ENCODE results near the gene TCERG1L.

TCERG1L gene

DNA sequence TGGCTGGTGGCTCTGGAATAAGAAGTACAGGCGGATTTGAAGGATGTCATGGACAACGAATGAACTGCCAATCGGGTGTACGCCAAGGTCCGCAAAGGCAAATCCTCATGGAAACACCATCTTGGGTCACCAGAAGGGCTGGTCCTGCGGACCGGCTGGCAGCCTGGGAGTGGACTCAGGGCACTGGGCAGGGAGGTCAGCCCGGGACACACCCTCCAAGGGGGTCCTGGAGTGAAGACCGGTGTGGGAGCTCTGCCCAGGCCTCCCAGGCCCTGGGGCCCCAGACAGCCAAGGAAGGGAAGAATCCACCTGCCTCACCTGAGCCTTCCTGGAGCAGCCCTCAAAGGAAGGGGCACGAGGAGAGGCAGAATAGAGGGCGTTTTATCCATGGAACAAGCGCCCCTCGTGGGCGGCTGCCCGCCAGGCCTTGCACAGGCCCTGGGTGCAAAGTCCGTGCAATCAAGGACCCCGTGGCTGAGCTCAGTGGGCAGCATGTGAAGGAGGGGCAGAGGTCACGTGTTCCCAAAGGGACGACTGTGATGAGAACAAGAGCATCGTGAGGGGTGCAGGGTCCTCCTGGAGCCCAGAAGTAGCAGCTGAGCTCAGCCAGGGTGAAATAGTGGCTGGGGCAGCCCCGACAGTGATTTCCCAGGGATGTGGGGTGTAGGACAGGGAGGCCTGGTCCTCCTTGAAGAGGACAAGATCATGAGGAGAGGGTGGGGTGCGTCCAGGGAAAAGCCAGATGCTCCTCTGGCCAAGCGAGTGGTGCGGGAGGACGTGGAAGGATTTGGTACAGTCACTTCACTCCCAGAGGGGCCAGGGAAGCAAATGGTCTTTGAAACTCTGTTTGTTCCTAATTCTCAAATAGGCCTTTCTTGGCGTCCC lies 105.2 kb downstream of the TCERG1L start:
- DNase-seq: no peak

DNA sequence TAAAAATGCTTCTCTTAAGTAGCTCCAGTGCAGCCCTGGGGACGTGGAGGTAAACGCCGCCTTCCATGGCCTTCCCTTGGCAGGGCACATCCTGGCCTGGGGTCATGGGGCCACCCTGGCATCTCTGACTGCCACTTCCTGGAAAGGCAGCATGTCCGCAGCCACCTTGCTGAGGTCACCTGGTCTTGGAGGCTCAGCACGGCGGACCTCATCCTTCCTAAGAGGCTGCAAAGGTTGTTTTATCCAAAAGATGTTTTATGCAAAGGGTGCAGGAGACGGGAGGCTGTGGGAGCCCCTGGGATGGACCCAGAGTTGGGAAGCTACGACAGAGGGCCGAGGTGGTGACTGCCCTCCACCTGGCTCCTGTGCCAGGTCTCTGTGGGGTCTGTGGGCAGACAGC lies 106.0 kb downstream of the TCERG1L start:
- DNase-seq: no peak

DNA sequence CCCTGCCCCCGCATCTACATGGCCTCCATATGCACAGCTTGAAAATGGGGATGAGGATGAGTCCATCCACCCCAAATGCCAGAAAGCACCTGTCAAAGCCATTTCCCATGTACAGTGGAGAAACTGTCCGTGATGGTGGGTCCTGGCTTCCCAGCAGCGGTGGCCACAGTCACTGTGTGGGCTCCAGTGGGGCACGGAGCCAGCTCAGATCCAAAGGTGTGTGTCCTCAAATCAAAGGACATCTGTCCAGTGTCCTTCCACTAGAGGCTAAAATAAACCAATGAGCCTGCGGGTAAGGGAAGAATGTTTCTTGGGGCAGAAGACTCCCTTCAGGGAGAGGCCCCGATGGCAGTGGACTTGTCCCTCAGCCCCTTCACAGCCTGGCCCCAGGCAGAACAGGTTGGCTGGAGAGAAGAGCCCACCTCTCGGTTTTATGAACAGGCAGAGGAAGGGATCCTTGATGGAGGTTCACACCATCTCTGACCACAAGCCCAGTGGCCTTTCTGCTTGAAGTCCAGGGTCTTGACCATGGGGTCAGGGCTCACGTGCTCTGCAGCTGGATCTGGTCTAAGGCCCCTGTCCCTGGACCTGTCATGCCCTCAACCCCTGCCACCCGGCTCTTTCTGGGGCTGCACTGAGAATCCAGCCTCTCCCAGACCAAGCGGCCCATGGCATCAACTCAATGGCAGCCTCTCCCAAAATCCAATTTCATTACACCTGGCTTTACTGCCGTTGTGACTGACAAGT lies 106.9 kb downstream of the TCERG1L start:
- no peak for DNase-seq

DNA sequence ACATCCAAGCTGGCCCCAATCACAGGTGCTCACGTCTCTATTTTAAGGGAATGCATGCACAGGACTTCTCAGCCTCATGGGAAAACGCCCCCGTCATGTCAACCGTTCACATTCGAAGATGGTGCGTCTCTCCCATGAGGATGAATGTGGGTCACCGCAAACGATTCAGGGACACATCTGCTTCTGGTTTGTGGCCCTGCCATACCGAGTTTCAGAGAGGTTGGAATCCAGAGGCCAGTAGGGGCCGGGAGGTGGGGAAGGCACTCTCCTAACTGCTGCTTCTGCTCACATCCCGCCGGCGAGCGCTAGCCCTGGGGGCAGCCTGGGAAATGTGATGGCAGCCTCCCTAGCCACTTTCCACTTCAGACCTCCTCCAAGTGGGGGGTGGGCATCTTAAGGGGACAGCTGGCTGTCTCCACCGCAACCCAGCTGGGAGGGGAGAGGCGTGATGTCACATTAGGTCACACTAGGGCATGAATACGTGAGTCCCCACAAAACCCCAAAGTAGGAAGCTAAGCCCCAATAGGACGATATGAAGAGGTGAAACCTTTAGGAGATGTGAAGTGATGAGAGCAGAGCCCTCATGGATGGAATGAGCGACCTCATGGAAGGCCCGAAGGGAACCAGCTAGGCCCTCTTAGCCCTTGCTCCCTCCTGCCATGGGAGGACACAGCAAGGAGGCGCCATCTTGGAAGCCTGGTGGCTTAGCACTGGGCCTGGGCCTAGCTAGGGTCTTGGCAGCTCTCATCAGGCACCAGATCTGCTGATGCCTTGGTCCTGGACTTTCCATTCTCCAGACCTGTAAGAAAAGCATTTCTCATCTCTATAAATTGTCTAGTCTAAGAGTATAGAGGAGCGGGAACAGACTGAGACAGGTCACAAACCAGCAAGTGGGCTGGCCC lies 107.8 kb downstream of the TCERG1L start:
- DNase-seq: no peak

DNA sequence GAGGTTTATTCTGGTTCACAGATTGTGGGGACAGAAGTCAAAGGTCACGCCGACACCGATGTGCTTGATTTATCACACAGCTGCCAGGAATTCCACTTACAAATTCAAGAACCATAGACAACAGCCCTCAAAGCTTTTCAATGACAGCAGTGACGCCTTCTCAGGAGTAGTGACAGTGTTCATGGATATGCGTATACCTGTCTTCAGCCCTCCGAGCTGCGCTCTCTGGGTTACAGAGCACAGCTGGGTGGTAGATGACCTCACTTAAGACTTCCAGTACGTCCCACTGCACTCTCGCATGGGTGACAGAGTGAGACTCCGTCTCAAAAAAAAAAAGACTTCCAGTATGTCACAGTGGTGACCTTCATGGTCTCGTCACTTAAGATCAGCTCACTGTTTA lies 108.5 kb downstream of the TCERG1L start:
- no peak for DNase-seq

DNA sequence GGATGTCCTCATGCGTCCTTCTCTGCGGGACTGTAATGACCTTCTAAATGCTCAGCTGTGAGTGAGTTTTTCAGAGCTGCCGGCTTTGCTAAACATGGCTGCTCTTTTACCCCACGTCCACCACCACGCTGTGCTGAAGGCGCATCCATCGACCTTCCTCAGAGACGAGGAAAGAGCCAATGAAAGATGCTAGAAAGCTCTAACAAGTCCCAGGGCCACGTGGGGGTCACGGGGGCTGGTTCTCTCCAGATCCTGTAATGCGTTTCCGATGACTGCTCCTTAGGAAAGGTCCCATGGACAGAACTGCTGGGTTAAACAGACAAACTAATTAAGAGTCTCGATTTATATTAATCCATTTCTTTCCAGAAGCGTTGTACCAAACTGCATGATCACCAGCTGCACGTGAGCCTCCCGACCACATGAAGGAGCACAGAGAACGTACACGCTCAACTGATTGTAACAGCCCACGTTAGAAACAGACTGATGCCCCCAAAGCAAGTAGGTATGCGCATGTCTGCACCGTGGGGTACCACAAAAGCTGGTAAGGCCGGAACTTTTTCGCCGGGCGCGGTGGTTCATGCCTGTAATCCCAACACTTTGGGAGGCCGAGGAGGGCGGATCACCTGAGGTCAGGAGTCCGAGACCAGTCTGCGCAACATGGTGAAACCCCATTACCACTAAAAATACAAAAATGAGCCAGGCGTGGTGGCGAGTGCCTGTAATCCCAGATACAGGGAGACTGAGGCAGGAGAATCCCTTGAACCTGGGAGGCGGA lies 109.6 kb downstream of the TCERG1L start:
- DNase-seq: no peak

DNA sequence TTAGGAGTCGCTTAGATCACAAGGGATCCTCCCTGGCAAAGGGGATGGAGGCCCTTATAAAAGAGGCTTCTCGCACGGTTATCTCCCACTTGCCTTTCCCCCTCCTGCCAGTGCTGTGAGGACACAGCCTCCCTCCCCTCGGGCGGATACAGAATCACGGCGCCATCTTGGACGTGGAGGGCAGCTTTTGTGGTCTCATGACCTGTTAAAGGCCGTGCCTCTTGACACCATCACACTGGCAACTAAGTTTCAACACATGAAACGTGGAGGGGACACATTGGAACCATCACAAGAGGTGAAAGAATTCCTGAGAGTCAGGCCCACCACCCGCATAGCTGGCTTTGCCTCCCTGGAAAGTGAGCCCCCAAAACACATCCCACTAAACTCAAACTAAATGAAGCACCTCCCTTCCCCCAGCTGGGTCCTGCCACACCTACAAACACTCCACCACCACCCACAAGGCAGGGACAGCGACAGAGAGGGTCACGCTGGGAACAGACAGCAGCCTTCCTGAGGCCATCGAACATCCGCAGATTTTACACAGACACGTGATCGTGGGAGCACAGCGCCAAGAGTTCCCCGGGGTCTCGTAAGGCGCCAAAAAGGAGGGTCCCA lies 110.6 kb downstream of the TCERG1L start:
- DNase-seq: no peak

DNA sequence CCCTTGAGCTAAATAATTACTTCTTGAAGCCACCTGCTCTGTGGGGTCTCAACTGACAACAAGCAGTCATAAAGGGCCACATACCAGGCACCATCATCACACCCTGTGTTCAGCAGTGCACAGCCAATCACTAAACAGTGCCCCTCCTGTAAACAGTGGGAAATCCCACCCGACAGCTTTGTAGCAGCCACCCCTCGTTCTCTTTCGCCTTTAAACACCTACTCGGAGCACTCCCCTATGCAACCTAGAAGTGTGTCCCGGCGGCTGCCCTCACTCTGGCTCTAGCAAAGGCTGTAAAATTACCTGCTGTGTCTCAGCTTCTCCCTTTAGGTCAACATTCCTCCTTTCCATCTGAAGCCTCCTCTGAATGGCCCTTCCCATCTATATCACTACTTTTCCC lies 111.9 kb downstream of the TCERG1L start:
- no peak for DNase-seq

DNA sequence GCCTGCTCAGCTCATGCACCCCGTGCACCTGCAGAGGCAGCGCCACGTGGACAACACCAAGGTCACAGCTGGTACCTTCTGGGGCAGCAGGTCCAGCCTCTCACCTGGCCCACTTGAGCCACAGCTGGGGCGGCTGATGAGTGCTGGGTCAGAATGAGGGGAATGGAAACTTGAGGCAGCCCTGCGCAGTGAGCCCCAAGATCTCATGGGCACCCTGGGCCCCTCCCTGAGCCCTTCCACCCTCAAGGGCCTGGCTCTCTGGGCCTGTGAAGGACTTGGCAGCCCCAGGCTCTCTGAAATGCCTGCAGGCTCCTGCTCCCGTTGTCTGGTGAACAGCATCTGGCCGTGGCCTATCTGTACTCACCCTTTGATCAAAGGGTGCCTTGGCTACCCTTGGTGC lies 112.7 kb downstream of the TCERG1L start:
- DNase-seq: no peak

DNA sequence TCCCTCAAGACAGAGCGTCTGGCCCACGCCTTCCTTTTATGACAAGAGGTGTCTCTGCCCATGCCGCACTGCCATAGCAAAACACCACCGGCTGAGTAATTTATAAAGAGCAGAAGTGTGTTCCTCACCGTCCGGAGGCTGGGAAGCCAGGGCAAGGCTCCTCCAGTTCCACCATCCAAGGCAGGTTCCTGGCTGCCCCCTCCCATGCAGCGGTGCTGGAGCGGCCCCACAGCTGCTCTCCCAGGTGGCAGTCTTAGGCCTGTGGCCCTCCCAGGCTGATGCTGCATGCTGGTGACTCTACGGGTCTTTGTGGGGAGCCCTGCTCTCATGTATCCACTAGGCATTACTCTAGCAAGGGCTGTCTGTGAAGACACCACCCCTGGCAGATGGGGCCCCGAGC lies 113.1 kb downstream of the TCERG1L start:
- DNase-seq: no peak

DNA sequence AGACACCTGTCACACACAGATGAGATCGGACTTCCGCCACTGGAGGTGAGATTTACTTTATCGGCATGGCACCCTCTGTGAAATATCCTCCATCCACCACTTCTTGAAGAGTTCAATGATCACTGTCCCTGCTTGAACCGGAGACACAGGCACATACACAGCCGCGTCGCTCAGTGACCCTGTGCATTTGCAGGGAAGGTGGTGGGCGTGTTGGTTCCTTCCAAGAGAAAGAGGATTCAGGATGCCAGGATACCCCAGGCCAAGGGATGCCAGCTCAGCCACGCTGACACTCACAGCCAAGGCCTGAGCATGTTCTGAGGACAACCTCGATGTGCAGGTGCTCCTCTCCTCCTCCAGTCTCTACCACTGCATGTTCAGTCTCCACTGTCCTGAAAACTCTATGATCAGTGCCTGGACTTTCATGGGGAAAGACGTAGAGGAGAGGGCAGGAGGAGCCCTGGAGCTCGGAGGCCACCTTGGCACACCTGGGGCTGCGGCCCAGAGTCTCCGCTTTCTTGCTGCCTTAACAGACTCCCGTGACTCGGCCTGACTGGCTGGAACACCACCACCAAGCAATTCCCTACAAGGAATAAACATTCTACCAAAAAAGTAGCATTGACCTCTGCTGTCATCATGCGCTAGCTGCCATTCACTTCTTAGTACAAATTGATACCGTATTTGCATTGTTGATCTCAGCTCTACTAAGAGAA lies 115.2 kb downstream of the TCERG1L start:
- no peak for DNase-seq

DNA sequence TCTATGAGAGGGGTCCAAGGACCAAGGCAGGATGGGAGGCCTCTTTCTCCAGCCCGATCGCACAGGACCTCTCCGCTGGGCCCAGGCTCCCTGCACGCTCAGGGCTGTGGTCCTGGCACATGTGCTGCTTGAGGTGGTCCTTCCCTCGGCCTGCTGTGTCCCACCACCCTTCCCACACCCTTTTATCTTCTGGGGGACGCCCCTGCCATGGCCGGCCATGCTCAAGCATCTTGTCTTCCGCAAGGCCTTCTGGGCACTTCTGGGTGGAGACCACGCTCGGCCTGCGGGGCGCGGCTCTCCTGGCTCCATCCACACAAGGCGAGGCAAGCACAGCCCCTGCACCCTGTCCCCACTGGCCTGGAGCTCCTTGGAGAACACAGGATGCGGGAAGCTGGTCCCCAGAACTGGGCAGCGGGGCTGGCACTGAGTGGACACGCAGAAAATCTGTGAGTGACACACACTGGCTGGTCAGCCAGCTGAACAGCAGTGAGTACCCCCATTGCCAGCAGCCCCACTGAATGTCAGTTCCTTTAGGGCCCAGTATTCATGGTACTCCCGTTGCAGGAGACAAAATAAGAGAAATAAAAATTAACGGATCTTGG lies 115.9 kb downstream of the TCERG1L start:
- DNase-seq: no peak

DNA sequence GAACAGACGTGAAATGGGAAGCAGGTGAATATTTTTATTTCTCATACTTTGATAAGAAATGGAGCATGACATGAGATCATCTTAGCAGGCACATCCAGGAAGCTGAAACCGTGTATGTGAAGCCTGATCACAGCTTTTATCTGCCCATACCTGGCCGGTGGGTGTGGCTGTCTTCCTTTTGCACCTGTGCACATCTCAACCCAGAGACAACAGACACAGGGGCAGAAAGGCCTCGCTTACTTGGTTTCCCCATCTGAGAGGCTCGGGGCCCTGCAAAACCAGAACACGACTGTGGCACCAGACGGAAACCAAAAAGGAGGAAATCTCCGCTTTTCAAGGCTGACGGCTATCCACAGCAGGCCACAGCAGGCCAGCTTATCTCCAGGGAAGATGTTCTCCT lies 116.4 kb downstream of the TCERG1L start:
- no peak for DNase-seq

DNA sequence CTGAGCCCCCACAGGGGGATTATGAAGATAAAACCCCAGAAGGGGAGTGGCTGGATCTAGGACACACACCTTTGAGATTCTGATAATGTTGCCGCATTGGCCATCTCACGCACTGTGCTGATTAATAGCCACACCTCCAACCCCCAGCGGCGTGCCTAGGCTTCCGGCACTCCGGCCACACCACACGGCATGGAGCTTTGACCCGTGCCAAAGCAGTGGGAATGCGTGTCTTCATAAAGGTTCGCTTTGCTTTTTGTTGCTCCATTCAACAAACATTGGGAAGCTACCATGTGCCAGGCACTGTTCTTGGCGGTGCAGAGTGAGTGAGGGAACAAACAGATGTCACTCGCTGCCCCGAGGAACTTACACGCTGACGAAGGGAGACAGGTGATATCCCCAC lies 117.6 kb downstream of the TCERG1L start:
- DNase-seq: no peak

DNA sequence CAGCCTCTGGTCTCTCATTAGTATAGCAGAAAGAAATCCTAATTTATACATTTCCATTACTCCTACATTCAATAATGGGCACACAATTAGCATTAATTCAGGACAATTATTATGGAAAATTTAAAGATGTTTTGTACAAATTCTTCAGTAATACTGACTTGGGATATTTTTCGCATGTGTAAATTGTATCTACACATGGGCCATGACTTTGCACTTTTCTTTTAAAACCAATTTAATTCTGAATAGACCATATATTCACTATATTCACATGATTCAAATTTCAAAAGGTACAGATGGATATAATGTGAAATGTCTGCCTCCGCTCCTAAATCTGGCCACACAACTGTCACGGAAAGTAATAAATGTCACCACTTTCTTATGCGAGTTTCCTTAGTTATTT lies 123.0 kb downstream of the TCERG1L start:
- no peak for DNase-seq

DNA sequence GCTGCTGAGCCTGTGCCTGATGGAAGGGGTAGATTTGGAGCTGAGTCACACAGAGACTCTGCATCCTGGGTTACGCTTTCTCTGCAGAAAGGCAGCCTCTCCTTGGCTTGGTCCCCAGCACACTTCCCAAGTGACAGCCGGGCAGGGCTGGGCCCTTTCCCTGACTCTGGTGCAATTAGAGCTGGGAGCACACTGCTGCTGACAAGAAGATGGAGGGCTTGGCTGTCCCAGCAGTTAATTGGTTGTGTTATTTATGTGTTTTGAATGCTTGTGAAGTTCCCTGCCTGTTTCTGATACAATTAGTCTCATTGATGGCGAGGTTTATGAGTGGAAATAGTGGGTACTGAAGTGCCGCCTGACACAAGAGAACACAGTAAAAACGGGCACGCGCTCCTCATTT lies 123.6 kb downstream of the TCERG1L start:
- no peak for DNase-seq

DNA sequence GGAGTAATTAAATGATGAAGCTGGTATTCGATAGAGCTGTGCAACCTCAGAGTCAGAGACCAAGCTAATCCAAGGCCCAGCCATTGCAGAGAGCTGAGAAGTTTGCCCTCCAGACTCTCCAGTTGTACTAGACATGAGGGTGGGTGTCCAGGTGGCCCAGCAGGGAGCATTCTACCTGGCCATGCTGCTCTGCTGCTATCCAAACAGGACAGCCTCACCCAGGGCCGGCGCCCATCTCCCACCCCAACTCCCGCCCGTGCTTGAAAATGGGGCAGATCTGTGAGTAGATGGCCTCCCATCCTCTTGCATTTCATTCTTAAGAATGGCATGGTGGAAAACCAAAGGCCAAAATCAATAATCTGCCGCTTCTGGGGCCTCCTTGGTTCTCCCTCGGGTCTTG lies 124.2 kb downstream of the TCERG1L start:
- no peak for DNase-seq

DNA sequence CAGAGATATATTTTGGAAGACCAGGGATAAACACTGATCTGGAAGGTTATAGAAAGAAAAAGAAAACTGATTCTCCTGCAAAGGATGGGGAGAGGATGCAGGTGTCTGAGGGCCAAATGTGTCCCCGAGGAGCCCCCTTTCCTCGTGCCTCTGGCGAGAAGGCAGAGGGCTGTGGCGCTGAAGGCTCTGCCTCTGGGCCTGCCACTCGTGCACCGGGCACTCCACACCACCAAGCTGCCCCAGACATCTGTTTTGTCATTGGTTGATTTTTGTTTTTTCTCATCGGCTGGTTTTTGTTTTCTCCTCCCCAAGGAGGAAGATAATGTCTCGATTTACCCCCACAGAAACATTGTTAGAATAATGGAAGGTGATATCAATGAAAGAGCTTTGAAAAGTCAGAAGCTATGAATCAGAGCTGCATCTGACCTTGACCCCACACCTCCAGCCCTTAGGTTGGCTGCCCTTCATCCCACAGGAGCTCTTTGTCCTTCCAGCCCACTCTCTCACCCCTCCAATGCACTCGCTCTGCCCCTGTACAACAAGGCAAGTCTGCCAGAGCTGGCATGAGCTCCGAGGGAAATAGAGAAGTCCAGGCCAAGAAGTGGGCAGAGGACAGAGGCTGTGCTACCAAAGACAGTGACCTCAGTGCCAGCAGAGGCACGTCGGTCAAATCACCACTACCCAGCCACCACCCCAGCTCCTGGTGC lies 124.8 kb downstream of the TCERG1L start:
- DNase-seq: no peak

DNA sequence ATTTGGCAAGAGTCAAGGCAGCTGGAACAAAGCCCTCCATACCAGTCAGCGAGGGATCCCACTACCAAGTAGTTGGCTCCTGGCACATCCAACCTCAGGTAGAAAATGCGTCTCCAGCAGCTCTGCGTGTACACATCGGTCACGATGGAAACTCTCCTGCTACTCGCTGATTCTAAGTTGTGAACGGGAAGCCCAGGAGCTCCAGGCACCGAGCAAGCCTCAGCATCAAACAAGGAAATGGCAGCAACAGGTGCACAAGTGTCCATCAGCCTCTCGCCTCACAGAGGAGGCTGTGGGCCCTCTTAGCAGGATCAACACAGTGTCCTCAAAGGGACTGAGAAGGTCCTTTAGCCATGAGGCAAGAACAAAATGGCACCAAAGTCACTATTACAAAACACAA lies 127.0 kb downstream of the TCERG1L start:
- no peak for DNase-seq

DNA sequence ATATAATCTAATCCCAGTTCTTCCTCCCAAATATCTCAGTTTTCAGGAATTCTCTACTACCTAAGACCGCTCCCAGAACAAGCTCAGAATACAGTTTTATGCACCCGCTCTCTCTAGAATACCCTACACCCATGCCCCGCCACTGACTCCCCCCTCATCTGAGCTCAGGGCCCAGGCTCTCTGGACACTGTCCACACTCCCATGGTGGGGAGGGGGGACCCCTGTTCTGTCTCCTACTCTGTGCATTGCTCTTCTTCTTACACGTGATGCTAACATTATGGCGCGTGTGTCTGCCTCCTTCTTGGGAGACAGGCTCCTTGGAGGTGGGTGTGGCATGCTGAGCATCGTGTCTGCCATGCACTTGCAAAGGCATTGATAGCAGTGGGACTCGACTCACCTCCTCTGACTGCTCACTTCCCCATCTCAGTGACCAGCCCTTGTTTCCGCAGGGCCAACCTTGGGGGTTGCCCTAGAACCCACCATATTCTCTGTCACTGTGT lies 127.9 kb downstream of the TCERG1L start:
- no peak for DNase-seq

All from stimulated activated CD4-positive, alpha-beta T cell treated with anti-CD3 and anti-CD28 coated beads, Interleukin-15, amount 100 ng/mL, for 24 hours (primary cell).